ENCODE measurements around the gene PRRG3.

PRRG3 gene

DNA sequence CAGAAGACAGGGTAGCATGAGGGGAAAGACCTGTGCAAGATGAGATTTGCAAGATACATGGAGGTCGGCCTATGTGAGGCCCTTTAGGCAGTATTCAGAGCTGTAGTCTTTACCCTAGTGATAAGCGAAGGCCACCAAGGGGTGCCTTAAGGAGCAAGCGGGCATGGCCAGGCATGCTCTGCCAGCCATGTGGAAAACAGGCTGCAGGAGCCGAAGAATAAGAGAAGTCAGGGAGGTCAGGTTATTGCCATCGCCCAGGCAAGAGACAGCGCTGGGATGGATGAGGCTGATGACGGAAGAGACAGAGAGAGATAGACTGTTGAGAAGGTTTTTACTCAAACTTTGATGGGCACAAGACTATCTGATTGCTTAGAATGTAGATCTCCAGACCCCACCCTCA, 13.6 kb downstream of the PRRG3 start:
- no peak for DNase-seq (ENCODE audit: low spot score)

DNA sequence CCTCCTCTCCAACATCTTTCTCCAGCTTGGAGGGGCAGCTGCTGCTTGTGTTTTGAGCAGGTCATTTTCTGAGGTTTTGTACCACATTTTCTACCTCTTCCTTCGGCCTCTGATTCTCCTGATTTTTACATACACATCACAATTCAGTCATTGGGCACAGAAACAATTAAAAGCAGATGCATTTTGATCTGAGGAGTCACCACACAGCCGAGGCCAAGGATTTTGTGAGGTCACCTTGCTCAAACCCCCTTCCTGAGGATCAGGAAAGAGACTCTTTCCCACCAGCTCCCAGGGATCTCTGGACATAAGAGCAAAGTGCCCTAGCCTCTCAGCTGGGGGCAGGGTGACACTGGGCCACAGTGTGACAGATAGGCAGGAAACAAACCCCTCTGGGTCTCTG, 15.2 kb downstream of the PRRG3 start:
- no peak for DNase-seq (ENCODE audit: low spot score)

DNA sequence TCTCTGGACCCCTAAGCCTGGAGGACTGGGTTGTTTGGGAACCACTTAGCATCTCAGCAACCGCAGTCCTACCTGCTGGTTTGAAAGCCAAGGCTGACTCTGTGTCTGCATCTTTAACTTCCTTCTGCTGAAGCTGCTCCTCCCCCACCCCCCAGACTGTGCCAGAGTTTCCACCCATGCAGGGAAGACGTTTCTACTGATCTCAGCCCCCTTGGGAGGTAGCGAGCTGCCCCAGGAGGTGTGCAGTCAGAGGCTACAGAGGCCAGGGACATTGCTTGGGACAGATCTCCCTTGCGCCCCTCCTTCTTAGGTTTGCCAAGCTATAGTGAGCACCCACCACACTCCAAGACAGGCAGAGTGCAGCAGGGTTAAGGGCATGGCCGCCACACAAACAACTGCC, 15.9 kb downstream of the PRRG3 start:
- DNase-seq (ENCODE audit: low spot score): no peak

DNA sequence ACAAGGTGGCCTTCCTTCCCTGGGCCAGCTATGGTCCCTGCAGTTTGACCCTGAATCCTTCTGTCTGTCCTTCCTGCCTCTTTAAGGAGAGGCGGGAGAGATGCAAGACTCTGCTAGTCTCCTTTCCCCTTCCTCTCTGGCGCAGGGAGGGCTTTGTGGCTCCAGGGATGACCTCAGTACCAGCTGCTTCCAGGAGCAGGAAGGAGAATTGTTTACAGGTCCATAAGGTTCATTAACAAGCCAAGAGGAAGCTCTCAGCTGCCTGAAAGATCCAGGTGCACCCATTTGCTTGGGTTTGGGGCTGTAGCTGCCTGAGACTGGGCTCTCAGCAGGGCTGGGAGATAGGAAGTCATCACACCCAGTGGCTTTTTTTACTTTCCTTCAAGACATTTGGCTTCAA, 16.5 kb downstream of the PRRG3 start:
- DNase-seq (ENCODE audit: low spot score): no peak

DNA sequence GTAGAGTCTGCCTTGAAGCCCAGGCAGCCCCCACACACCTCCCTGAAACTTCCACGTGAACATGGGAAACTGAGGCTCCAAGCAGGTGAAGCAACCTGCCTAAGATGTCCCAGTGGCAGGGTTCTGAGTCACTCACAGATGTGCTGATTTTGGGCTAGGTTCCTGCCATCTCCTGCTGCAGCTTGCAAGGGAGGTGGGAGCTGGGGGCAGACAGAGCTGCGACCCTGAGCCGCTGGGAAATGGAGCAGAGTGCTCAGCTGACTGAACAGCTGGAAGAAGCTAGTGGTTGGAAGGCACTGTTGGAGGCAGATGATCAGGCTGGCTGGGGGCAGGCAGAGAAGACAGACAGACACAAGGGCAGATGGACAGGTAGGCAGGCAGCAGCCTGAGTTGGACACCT, 17.0 kb downstream of the PRRG3 start:
- DNase-seq (ENCODE audit: low spot score): no peak

DNA sequence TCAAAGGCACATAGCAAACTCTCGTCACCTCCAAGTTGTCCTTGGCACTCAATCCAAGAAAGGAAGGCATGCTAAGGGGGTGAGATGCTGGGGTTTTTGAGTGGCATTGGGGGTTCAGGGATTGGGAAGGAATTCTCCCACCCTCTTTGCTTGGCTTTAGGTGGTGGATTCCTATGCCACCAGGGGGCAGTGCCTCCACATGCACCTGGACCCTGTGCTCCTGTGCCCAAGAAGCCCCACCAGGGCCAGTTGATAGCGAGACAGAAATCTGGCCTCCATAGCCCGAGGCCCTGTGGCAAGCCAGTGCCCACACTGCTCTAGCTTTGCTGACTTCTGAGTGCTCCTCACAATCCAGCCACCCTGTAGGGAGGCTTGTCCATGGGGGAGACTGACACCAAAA, 18.6 kb downstream of the PRRG3 start:
- no peak for DNase-seq (ENCODE audit: low spot score)

DNA sequence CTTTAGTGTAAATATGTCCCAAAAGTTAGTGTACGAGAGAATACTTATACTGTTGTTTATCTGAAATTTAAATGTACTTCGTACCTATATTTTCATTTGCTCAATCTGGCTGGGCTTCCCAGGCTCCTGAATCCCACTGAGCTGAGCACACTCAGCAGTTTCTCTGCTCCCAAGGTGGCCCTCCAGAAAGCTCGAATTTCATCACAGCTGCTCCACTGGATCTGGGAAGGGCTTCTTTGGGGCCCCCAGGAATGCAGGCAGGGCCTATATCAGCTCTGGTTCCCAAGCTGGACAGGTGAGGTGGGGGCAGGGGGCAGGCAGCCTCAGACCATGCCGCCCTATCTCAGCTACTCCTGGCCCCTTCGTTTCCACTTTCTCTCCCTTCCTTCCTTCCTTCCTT, 19.1 kb downstream of the PRRG3 start:
- DNase-seq (ENCODE audit: low spot score): no peak

DNA sequence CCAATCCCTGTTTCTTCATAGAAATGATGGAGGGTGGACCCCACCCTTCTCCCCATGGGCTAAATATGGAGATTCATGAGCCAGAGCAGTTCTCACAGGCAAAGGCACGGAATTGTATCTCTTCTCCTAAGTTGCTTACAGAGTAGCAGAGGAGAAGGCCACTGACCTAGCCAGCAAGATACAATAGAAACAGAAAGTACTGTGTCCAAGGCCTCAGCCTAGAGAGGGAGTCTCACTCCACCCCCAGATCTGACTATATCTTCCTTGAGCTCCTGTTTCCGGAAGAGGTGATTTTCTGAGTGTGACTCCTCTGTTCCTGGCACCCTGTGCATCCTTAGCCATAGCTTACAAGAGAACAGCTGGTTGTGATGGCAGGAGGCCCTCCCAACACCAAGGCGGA, 20.5 kb downstream of the PRRG3 start, which contains the start of gene FATE1:
Gene FATE1, plus strand, starts transcription at position 284 of the 400 bp plus-strand sequence. Its CDS starts 85 bp downstream, at position 369.
- DNase-seq (ENCODE audit: low spot score): no peak

DNA sequence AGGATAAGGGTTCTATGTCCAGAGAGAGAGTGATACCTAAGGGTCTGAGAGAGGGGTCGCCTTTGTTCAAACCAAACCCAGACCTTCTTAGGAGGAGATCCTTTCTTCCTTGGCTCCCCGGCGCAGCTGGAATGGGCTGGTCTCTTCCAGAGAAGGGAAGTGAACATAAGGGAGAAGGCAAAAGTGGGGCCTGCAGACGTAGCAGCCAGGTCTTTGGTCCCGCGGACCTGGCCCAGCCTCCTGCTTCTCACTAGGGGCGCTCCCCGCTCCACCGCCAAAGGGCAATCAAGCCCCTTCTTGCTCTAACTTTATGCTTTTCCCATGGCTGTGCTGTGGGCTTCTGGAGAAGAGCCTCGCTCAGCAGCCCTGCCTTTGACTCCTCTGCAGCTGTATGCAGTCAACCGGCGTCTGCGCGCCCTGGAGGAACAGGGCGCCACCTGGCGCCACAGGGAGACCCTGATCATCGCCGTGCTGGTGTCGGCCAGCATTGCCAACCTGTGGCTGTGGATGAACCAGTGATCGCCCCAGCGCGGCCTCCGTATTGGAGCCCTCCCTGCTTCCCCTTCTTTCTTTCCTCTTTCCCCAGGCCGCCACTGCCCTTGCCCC, 27.1 kb downstream of the PRRG3 start:
- no peak for DNase-seq (ENCODE audit: low spot score)

DNA sequence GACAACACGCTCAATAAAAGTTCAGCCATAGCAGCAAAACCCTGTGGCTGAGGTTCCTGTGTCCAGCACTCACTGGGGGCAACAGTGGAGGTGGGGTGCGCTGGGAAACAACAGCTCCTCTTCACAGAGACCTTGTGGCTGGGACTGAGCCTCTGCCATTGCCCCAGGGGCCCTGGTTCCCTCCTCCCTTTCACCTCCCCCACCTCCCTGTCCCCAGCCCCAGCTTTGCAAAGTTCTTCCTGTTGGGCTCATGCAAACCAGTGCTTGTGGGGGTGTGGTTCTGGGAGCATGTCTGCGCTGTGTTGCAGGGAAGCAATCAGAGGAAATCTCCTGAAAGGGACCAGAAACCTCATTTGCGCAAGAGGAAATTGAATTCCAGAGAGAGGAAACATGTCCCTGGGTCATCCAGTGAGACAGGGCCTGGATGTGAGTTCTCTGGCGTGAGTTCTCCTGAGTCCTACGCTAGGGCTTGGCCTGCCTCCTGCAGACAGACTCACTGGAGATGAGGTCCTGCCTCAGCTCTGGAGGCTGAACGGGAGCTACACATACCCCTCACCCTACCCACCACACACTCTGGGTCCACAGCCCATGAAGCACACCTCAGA, 28.0 kb downstream of the PRRG3 start:
- no peak for DNase-seq (ENCODE audit: low spot score)

DNA sequence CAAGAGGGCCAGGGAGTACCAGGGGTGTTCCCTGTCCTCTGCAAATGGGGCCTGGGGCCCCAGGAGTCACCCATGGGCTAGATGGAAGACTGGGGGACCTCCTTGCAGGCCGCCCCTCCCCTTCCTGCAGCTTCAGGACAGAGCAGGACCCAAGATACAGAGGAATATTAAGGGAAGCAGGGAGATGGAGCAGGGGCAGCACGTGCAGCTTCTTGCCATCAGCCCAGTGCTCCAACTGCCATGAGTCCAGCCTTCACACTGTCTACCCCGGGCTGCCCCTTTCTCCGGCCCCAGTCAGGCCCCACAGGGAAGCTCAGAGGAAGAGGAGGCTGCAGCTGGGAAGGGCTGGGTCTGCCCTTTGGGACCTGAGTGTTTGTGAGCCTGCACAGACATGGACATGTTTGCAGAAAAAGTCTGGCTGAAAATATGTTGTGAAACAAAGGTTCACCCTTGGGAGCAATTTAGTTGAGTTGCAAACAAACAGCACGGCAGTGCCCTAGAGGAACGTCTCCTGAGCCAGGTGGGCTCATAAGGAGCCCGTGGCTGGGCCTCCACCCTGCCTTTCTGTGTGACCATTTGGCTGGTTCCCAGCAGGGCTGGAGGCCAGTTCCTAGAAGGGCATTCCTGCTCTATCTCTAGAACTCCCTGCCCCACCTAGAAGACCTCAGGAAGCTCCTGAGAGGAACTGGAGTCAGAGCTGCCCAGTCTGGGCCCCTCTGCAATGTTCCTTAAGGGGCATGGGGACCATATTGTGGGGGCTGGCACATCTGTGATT, 29.5 kb downstream of the PRRG3 start:
- DNase-seq (ENCODE audit: low spot score): no peak

DNA sequence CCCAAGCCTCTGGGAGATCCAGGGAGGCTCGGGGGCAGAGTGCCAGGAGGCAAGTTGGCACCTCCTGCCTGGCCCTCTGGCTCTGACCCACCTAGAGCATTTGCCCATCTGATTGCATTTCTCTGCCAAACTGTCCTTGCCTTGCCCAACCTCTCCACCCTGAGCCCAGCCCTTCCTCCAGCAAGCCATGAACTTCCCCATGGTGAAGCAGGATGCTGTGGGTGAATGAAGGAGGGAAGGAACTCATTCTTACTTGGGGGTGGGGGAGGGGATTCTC, 30.0 kb downstream of the PRRG3 start:
- no peak for DNase-seq (ENCODE audit: low spot score)

DNA sequence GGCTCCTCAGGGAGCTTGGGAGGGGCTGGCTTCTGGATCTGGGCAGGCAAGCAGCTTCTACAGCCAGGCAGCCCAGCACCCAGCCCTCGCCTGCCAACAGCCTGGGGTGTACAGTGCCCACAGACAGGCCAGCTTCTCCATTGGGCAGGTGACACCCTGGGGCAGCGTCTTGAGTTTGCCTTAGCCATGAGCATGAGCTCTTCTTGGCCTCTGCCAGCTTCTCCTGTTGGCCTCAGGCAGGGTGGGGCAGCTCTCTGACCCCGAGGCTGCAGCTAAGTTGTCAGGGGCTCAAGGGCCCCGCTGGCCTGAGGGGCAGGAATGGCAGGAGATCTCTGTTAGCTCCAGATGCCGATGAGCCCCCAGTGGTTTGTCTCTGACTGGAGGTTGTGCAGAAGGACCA, 31.5 kb downstream of the PRRG3 start:
- no peak for DNase-seq (ENCODE audit: low spot score)

DNA sequence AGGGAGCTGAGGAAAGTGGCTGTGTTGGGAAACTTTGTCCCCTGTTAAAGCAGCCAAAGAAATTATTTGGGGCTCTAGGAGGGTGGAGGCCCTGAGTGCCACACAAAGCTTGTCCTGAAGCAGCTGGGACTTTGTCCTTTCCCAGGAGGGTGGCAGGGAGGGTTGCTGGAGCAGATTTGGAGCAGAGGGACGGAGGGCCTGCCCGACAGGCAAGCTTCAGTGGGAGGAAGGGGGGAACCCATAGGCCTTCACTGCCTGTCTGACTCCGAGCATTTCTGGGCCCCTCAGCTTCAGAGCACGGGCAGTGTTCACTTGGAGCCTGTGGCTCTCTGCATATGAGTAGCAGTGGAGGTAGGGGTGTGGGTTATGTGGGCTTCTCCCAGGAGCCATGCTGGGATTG, 32.1 kb downstream of the PRRG3 start:
- DNase-seq (ENCODE audit: low spot score): no peak

DNA sequence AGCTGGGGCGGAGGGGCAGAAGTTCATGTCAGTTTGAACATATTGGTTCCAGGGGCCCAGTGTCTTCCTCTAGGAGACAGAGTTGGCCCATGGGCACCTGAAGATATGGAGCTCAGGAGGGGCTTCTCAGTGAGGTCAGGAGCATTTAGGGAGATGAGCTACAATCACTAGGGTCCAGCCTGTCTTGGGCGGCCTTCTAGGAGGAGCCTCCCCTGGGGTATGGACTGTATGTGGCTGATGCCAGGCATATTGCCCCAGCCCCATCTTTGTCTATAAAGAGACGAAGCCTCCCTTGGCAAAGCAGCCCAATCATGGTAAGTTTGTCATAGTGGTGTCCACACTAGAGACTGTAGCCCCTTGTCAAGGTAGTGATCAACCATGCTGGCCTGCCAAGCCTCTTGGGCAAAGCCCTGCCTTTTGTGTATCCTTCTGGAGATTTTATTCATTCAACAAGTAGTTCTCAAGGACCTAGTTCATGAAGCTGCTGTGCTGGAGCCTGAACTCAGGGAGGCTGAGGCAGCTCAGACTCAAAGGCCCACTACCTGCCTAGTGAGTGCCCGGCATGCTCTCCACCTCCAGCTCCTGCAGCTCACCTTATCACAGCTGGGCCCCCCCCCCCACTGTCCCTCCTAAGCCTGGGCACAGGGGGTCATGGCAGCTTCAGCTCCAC, 33.9 kb downstream of the PRRG3 start:
- no peak for DNase-seq (ENCODE audit: low spot score)

DNA sequence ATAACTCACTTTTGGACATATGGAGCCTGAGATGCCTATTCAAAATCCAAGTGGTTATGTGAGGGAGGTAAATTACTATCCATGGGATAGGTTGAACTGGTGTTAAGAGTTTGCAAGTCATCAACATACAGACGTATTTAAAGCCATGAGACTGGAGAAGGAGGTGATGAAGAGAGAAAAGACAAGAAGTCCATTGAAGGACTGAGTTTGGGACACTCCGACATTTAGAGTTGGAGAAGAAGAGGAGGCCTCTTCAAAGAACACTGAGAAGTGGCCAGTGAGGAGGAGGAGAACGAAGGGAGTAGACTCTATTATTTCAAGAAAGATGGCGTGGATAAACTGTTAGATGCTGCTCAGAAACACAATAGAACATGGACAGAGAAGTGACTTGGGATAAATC, 39.2 kb downstream of the PRRG3 start, which contains the start of gene CNGA2:
Gene CNGA2, plus strand, starts transcription at position 301 of the 400 bp plus-strand sequence. CDS start 3,738 bp downstream, outside the sequence.
- no peak for DNase-seq (ENCODE audit: low spot score)

DNA sequence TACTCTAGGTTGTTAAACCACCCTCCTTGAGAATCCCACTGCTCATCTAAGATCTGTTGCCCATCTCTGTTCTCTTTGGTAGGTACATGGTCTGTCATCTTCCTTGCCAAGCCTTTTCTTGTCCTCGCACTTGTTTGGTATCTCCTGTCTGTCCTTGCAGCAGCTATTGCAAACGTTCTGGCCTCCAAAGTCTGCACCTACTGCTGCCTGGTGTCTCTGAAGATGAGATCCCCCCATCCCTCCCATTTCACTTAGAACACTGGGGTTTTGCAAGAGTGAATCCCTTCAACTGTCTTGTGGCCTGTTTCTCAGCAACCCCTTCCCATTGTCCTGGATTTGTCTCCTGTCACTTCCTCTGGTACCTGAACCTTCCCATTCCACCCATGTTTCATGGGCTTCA, 40.0 kb downstream of the PRRG3 start:
- DNase-seq (ENCODE audit: low spot score): no peak

DNA sequence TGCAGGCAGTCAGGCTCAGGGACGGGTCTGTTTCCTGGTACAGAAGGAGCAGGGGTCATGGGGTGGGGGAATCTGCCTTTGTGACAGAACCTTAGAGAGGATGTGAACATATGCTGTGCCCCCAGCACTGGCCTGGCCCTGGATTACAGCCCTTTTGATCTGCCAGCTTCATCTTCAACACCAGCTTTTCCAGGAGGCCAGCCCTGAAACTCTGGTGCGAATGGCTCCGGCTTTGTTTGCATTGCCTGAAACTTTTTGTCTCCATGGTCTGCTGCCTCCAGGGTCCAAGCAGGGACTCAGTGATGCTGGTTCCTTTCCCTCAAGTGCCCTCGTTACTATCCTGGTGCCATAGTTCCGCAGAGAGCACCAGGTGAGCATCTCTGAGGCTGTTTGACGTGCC, 41.4 kb downstream of the PRRG3 start:
- no peak for DNase-seq (ENCODE audit: low spot score)

DNA sequence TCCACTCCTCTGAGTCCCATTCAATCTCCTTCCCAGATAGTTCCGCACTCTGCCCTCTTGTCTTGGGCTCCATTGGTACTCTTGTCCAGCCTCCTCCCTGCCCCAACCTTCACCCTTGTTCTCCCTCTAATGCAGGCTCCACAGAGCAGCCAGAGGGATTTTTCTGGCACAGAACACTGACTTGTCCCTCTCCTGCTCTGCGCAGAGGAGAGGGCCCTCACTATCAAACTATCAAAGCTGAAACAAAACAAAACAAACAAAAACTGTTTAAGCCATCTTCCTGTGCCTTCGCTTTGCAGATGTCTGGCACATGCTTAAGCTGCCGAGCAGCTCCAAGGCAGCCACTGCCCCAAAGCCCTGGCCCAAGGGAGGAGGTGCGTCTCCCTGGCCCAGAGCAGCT, 42.2 kb downstream of the PRRG3 start:
- DNase-seq (ENCODE audit: low spot score): no peak

DNA sequence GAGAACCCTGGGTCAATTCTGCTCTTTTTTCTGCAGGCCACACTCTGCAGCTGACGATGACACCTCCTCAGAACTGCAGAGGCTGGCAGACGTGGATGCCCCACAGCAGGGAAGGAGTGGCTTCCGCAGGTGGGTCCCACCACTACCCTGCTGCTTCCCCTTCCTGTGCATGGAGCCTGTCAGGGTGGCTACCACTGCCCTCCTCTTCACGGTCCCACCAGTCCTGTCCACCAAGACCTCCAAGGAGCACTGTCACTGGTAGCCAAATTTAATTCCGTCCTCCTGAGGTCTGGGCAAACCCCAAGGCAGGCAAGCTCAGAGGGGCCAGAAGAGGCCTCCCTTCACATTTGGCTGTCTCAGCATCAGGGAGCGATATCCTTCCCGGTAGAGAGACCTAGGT, 43.5 kb downstream of the PRRG3 start:
- no peak for DNase-seq (ENCODE audit: low spot score)

DNA sequence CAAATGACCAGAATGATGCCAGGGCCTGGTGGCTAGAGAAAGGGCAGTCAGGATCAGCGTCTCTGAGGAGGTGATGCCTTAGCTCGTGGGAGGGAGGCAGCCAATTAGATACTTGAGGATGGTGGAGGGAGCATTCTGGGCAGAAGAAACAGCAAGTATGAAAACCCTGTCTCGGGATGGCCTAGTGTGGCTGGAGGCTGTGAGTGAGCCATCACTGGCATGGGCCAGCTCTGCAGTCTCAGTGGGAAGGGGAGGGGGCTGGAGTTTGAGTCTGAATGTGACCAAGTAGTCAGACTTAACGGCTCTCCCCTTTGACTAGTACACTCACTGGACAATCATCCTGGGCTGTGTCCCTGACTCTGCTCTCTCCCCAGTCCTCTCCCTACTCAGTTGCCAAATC, 46.3 kb downstream of the PRRG3 start:
- DNase-seq (ENCODE audit: low spot score): no peak

DNA sequence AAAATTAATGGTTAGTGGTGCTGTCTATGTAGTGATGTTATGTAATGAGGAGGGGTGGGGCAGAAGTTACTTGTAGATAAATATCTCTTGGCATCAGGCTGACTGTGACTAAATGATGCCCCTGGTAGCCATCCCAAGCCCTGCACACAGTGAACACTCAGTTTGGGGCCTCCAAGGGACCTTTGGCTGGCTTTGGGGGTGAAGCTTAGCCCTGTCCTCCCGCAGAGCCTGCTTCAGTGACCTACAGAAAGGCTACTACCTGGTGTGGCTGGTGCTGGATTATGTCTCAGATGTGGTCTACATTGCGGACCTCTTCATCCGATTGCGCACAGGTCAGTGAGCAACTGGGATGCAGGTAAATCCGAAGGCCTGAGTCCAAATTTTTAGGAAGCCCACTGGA, 47.1 kb downstream of the PRRG3 start:
- DNase-seq (ENCODE audit: low spot score): no peak
